ENCODE results near the gene SNAP29. TPM values are rescaled to one million over a fixed set of nuclear protein-coding genes. Genes with fewer than 3 reads are reported as not detected.

The SNAP29 gene
- total RNA-seq, 1 experiment from 2014 or later, result 23.9 TPM

GRCh38 chr22:20922141-20922751 is 63.4 kb downstream of the SNAP29 start:
- ChIA-PET POLR2A (ENCODE audit: unreplicated experiment) (no interaction called here), CTCF (interaction anchor here (1.8 kb wide), 1 partner anchor 36 kb away, joined by 7 read pairs; no protein-coding TSS in a partner anchor)
- BruUV-seq (replicated peaks), result no TSS peak
- TF ChIP-seq CTCF (conservative IDR thresholded peaks at IDR 0.05; ENCODE audit: low read depth, low read length), result no peak
- Histone ChIP-seq H2AFZ (ENCODE audit: low read length) (no peak overlapping the region), H4K20me1 (ENCODE audit: low read length) (peaks cover 68% of the 10 kb centered on the region), H3K9me3 (ENCODE audit: low read length) (no peaks in the 10 kb centered on the region), H3K4me1 (ENCODE audit: insufficient read depth, low read length) (peaks cover 14% of the 10 kb centered on the region), H3K9me2 (replicated peaks; ENCODE audit: low read length) (no peaks in the 10 kb centered on the region), H3K4me2 (ENCODE audit: low read length) (peak overlapping the region; percentile 56; the same call in 1 of the 2 replicates), H3F3A (ENCODE audit: low read length, unreplicated experiment) (no peaks in the 10 kb centered on the region), H3K27ac (ENCODE audit: low read length) (no peak overlapping the region), H3K4me3 (ENCODE audit: low read length) (no peak overlapping the region), H3K36me3 (ENCODE audit: low read depth, low read length) (peaks cover 7% of the 10 kb centered on the region), H3K79me2 (ENCODE audit: low read length) (peaks cover 100% of the 10 kb centered on the region), H3K9ac (ENCODE audit: low read length) (no peak overlapping the region), H3K27me3 (ENCODE audit: low read length) (no peaks in the 10 kb centered on the region)
- intact Hi-C loops (cut with micrococcal nuclease), result no loop called here
- DNase-seq (peak; percentile 38), ATAC-seq (0 out of 2 replicates have a peak, but pooled peaks have one; percentile 25)

DNA sequence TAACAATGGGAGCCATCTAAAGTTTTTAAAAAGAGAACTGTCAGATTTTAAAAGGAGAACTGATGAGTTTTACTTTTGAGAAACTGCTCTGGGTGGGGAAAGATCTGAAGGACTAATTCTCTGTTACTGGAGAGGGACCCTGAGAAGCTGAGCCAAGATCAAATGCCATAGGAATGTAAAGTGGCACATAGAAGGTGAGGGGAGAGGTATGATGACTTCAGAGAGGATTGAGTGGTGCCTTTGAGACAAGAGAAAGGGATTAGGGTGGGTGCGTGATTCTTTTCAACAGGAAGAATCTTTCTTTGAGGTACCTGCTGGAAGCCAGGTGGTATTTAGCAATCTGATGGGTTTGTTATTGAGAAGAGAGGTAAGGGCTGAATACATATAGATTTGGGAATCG is 67.4 kb downstream of the SNAP29 start:
- Histone ChIP-seq H3K27ac (ENCODE audit: low read length) (no peak overlapping the region), H3K9me3 (ENCODE audit: low read length) (no peaks in the 10 kb centered on the region), H3K4me3 (ENCODE audit: low read length) (no peak overlapping the region), H3K9me2 (replicated peaks; ENCODE audit: low read length) (no peaks in the 10 kb centered on the region), H2AFZ (ENCODE audit: low read length) (no peak overlapping the region), H3K9ac (ENCODE audit: low read length) (no peak overlapping the region), H3K79me2 (ENCODE audit: low read length) (peaks cover 97% of the 10 kb centered on the region), H3F3A (ENCODE audit: low read length, unreplicated experiment) (no peaks in the 10 kb centered on the region), H3K4me2 (ENCODE audit: low read length) (no peak overlapping the region), H3K27me3 (ENCODE audit: low read length) (no peaks in the 10 kb centered on the region), H4K20me1 (ENCODE audit: low read length) (peaks cover 64% of the 10 kb centered on the region), H3K36me3 (ENCODE audit: low read depth, low read length) (no peaks in the 10 kb centered on the region; the same call in 1 of the 2 replicates), H3K4me1 (ENCODE audit: insufficient read depth, low read length) (peaks cover 7% of the 10 kb centered on the region)
- intact Hi-C loops (cut with micrococcal nuclease), result no loop called here
- no peak for TF ChIP-seq EZH2 (IDR thresholded peaks at IDR 0.05; ENCODE audit: low read length, unreplicated experiment)
- TF ChIP-seq CTCF (conservative IDR thresholded peaks at IDR 0.05; ENCODE audit: low read depth, low read length), result no peak
- TF ChIP-seq EZH2phosphoT487 (IDR thresholded peaks at IDR 0.05; ENCODE audit: borderline replicate concordance, low read length), result no peak
- ChIA-PET POLR2A (ENCODE audit: unreplicated experiment) (no interaction called here), CTCF (no interaction called here)
- no peak for ATAC-seq
- no peak for DNase-seq
- no TSS peak for BruUV-seq (replicated peaks)

GRCh38 chr22:20927940-20928572 is 69.2 kb downstream of the SNAP29 start:
- Histone ChIP-seq H3K4me3 (ENCODE audit: low read length) (no peak overlapping the region), H3K4me2 (ENCODE audit: low read length) (no peak overlapping the region), H3K4me1 (ENCODE audit: insufficient read depth, low read length) (no peaks in the 10 kb centered on the region), H3K36me3 (ENCODE audit: low read depth, low read length) (no peaks in the 10 kb centered on the region; the same call in 1 of the 2 replicates), H3K79me2 (ENCODE audit: low read length) (peaks cover 95% of the 10 kb centered on the region), H2AFZ (ENCODE audit: low read length) (no peak overlapping the region), H3K9me3 (ENCODE audit: low read length) (no peaks in the 10 kb centered on the region), H3K9ac (ENCODE audit: low read length) (no peak overlapping the region), H3F3A (ENCODE audit: low read length, unreplicated experiment) (no peaks in the 10 kb centered on the region), H4K20me1 (ENCODE audit: low read length) (peaks cover 57% of the 10 kb centered on the region), H3K9me2 (replicated peaks; ENCODE audit: low read length) (no peaks in the 10 kb centered on the region), H3K27ac (ENCODE audit: low read length) (no peak overlapping the region), H3K27me3 (ENCODE audit: low read length) (no peaks in the 10 kb centered on the region)
- no peak for ATAC-seq
- POLR2A ChIA-PET (ENCODE audit: unreplicated experiment), result no interaction called here
- intact Hi-C loops (cut with micrococcal nuclease), result no loop called here
- TF ChIP-seq EZH2 (IDR thresholded peaks at IDR 0.05; ENCODE audit: low read length, unreplicated experiment) (no peak), EZH2phosphoT487 (IDR thresholded peaks at IDR 0.05; ENCODE audit: borderline replicate concordance, low read length) (no peak), CTCF (conservative IDR thresholded peaks at IDR 0.05; ENCODE audit: low read depth, low read length) (no peak)
- CTCF ChIA-PET, result no interaction called here
- no TSS peak for BruUV-seq (replicated peaks)
- no peak for DNase-seq

All from PC-3 (cell line).